ENCODE data around the gene KCNQ2.

Gene KCNQ2

DNA sequence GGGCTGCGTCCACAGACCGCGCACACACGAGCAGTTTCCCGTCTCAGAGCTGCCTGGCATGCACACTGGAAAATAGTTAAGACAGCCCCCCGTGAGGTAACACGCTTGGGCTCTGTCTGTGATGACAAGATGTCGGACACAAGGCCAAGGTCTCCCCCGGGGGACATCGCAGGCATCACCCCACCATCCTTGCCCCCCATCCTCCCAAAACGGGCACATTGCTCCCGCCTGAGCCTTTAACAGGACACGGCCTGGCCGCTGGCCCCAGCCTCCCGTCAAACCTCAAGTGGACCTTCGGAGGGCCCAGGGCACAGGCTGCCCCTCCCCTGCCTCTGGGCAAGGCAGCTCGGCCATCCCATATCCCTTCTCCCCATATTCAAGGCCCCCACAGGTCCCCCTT, 5.6 kb downstream of the KCNQ2 start:
- no peak for DNase-seq (ENCODE audit: low read depth, low spot score)
- TF ChIP-seq YY1 (IDR thresholded peaks at IDR 0.05; ENCODE audit: insufficient read depth, insufficient read length) = no peak
- TF ChIP-seq ZNF274 (IDR thresholded peaks at IDR 0.05; ENCODE audit: low read depth, low read length) = no peak
- TF ChIP-seq SUZ12 (IDR thresholded peaks at IDR 0.05; ENCODE audit: extremely low read depth, insufficient read depth, insufficient read length) = no peak
- Histone ChIP-seq H3K9ac (ENCODE audit: insufficient read length, low read depth) (no peak overlapping the region), H3K27me3 (ENCODE audit: insufficient read depth, insufficient read length) (no peaks in the 10 kb centered on the region), H3K36me3 (ENCODE audit: insufficient read depth, insufficient read length, low read length) (peaks cover 31% of the 10 kb centered on the region), H3K4me3 (ENCODE audit: insufficient read length, low read depth) (no peak overlapping the region), H3K4me1 (ENCODE audit: insufficient read depth, insufficient read length) (peaks cover 53% of the 10 kb centered on the region), H3K9me3 (ENCODE audit: insufficient read depth, low read length) (no peaks in the 10 kb centered on the region)

DNA sequence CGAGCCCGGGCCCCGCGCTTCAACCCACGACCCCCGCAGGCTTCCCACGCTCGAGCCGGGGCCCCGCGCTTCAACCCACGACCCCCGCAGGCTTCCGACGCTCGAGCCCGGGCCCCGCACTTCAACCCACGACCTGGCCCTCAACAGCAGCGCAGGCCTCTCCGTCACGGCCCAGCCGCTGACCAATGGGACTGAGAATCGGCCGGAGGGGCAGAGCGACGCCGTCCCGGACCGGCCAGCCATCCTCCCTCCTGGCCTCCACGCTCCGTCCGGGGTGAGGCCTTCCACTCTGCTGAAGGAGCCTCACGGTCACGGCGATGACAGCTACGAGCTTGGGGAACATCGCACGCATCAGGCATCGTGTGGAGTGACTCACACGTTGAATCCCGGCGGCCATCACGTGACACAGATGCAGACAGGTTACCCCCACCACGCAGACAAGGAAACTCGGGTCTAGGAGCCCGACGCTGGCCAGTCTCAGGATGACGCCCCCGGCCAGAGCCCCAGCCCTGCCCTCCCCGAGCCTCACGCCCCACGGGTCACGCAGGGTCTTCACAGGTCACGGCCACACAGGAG, 6.1 kb downstream of the KCNQ2 start:
- Histone ChIP-seq H3K4me1 (ENCODE audit: insufficient read depth, insufficient read length) (peaks cover 53% of the 10 kb centered on the region), H3K4me3 (ENCODE audit: insufficient read length, low read depth) (no peak overlapping the region), H3K9me3 (ENCODE audit: insufficient read depth, low read length) (no peaks in the 10 kb centered on the region), H3K9ac (ENCODE audit: insufficient read length, low read depth) (no peak overlapping the region), H3K36me3 (ENCODE audit: insufficient read depth, insufficient read length, low read length) (peaks cover 31% of the 10 kb centered on the region), H3K27me3 (ENCODE audit: insufficient read depth, insufficient read length) (no peaks in the 10 kb centered on the region)
- TF ChIP-seq ZNF274 (IDR thresholded peaks at IDR 0.05; ENCODE audit: low read depth, low read length) (no peak), YY1 (IDR thresholded peaks at IDR 0.05; ENCODE audit: insufficient read depth, insufficient read length) (no peak), SUZ12 (IDR thresholded peaks at IDR 0.05; ENCODE audit: extremely low read depth, insufficient read depth, insufficient read length) (no peak)
- DNase-seq (ENCODE audit: low read depth, low spot score) = no peak

GRCh38 chr20:63465380-63466249, 6.8 kb downstream of the KCNQ2 start:
- no peak for DNase-seq (ENCODE audit: low read depth, low spot score)
- Histone ChIP-seq H3K4me3 (ENCODE audit: insufficient read length, low read depth) (no peak overlapping the region), H3K9me3 (ENCODE audit: insufficient read depth, low read length) (no peaks in the 10 kb centered on the region), H3K9ac (ENCODE audit: insufficient read length, low read depth) (peak overlapping the region; percentile 29), H3K36me3 (ENCODE audit: insufficient read depth, insufficient read length, low read length) (peaks cover 31% of the 10 kb centered on the region), H3K4me1 (ENCODE audit: insufficient read depth, insufficient read length) (peaks cover 48% of the 10 kb centered on the region), H3K27me3 (ENCODE audit: insufficient read depth, insufficient read length) (no peaks in the 10 kb centered on the region)
- TF ChIP-seq YY1 (IDR thresholded peaks at IDR 0.05; ENCODE audit: insufficient read depth, insufficient read length) = no peak
- no peak for TF ChIP-seq ZNF274 (IDR thresholded peaks at IDR 0.05; ENCODE audit: low read depth, low read length)
- TF ChIP-seq SUZ12 (IDR thresholded peaks at IDR 0.05; ENCODE audit: extremely low read depth, insufficient read depth, insufficient read length) = no peak

- TF ChIP-seq ZNF274 (IDR thresholded peaks at IDR 0.05; ENCODE audit: low read depth, low read length) = no peak
- no peak for TF ChIP-seq SUZ12 (IDR thresholded peaks at IDR 0.05; ENCODE audit: extremely low read depth, insufficient read depth, insufficient read length)
- TF ChIP-seq YY1 (IDR thresholded peaks at IDR 0.05; ENCODE audit: insufficient read depth, insufficient read length) = no peak
- H3K27me3 ChIP-seq (ENCODE audit: insufficient read depth, insufficient read length) = no peaks in the 10 kb centered on the region
- peaks cover 25% of the 10 kb centered on the region for H3K36me3 ChIP-seq (ENCODE audit: insufficient read depth, insufficient read length, low read length)
Observed at GRCh38 chr20:63464289-63464635, 8.2 kb downstream of the KCNQ2 start.

GRCh38 chr20:63463400-63464288, 8.8 kb downstream of the KCNQ2 start:
- H3K4me1 ChIP-seq (ENCODE audit: insufficient read depth, insufficient read length) = peaks cover 28% of the 10 kb centered on the region

More at GRCh38 chr20:63464289-63464635, 8.2 kb downstream of the KCNQ2 start:
- Histone ChIP-seq H3K9ac (ENCODE audit: insufficient read length, low read depth) (peak overlapping the region; percentile 29), H3K9me3 (ENCODE audit: insufficient read depth, low read length) (no peaks in the 10 kb centered on the region), H3K4me3 (ENCODE audit: insufficient read length, low read depth) (no peak overlapping the region), H3K4me1 (ENCODE audit: insufficient read depth, insufficient read length) (peaks cover 34% of the 10 kb centered on the region)
- DNase-seq (ENCODE audit: low read depth, low spot score) = no peak

GRCh38 chr20:63462244-63462643, 10.2 kb downstream of the KCNQ2 start:
- H3K27me3 ChIP-seq (ENCODE audit: insufficient read depth, insufficient read length) = no peaks in the 10 kb centered on the region

More at GRCh38 chr20:63463400-63464288, 8.8 kb downstream of the KCNQ2 start:
- Histone ChIP-seq H3K36me3 (ENCODE audit: insufficient read depth, insufficient read length, low read length) (peaks cover 27% of the 10 kb centered on the region), H3K9me3 (ENCODE audit: insufficient read depth, low read length) (no peaks in the 10 kb centered on the region), H3K9ac (ENCODE audit: insufficient read length, low read depth) (peak overlapping the region; percentile 29), H3K4me3 (ENCODE audit: insufficient read length, low read depth) (no peak overlapping the region), H3K27me3 (ENCODE audit: insufficient read depth, insufficient read length) (no peaks in the 10 kb centered on the region)
- TF ChIP-seq SUZ12 (IDR thresholded peaks at IDR 0.05; ENCODE audit: extremely low read depth, insufficient read depth, insufficient read length) (no peak), ZNF274 (IDR thresholded peaks at IDR 0.05; ENCODE audit: low read depth, low read length) (no peak), YY1 (IDR thresholded peaks at IDR 0.05; ENCODE audit: insufficient read depth, insufficient read length) (no peak)
- DNase-seq (ENCODE audit: low read depth, low spot score) = no peak

More at GRCh38 chr20:63462244-63462643, 10.2 kb downstream of the KCNQ2 start:
- H3K36me3 ChIP-seq (ENCODE audit: insufficient read depth, insufficient read length, low read length) = peaks cover 28% of the 10 kb centered on the region
- TF ChIP-seq SUZ12 (IDR thresholded peaks at IDR 0.05; ENCODE audit: extremely low read depth, insufficient read depth, insufficient read length) = no peak
- TF ChIP-seq ZNF274 (IDR thresholded peaks at IDR 0.05; ENCODE audit: low read depth, low read length) = no peak
- no peak for TF ChIP-seq YY1 (IDR thresholded peaks at IDR 0.05; ENCODE audit: insufficient read depth, insufficient read length)
- H3K4me1 ChIP-seq (ENCODE audit: insufficient read depth, insufficient read length) = peaks cover 22% of the 10 kb centered on the region
- H3K4me3 ChIP-seq (ENCODE audit: insufficient read length, low read depth) = no peak overlapping the region
- no peak overlapping the region for H3K9ac ChIP-seq (ENCODE audit: insufficient read length, low read depth)
- H3K9me3 ChIP-seq (ENCODE audit: insufficient read depth, low read length) = no peaks in the 10 kb centered on the region
- DNase-seq (ENCODE audit: low read depth, low spot score) = no peak

Measured in NT2/D1 (cell line).